Measurements from ENCODE around the gene MEX3A. TPM values are rescaled to one million over a fixed set of nuclear protein-coding genes. Genes with fewer than 3 reads are reported as not detected.

The MEX3A gene
- total and polyA plus RNA-seq, 5 donors from 2014 or later = not detected

- H3K36me3 ChIP-seq (ENCODE audit: control insufficient read depth, insufficient read depth, low read length) = no peaks in the 10 kb centered on the region
- H3K9me3 ChIP-seq (ENCODE audit: control insufficient read depth in 2 of 2, low read length in 2 of 2) = no peaks in the 10 kb centered on the region
- peaks cover 16% of the 10 kb centered on the region for H3K27me3 Mint-ChIP-seq
- H3K9me3 Mint-ChIP-seq = peaks cover 0 to 2% (median 0%) of the 10 kb centered on the region in 7 donors
- no peak for ATAC-seq (ENCODE audit: low read depth in 2 of 2)
- peaks cover 5 to 38% (median 22%) of the 10 kb centered on the region in 4 donors for H3K4me1 Mint-ChIP-seq
- H3K27ac Mint-ChIP-seq = peak overlapping the region in 1 of 3 donors; percentile 30
- H3K4me3 ChIP-seq (ENCODE audit: low read depth, low read length) = no peak overlapping the region
- peak overlapping the region in 1 of 4 donors; percentile 66 for H3K4me3 Mint-ChIP-seq
- H3K4me1 ChIP-seq (ENCODE audit: control insufficient read depth, insufficient read depth, low read length, poor library complexity, severe bottlenecking) = peaks cover 32% of the 10 kb centered on the region
- H3K36me3 Mint-ChIP-seq = no peaks in the 10 kb centered on the region
- no peak overlapping the region for H3K27ac ChIP-seq (ENCODE audit: insufficient read depth, low read length, poor library complexity, severe bottlenecking)
- no peak for DNase-seq
- no peaks in the 10 kb centered on the region for H3K27me3 ChIP-seq (ENCODE audit: control insufficient read depth, insufficient read depth, low read length)
These were observed 28.0 kb upstream of the MEX3A start for GRCh38 chr1:156110252-156110651.

GRCh38 chr1:156108664-156109241 is 26.5 kb upstream of the MEX3A start:
- Histone ChIP-seq H3K4me3 (ENCODE audit: low read depth, low read length) (no peak overlapping the region), H3K4me1 (ENCODE audit: control insufficient read depth, insufficient read depth, low read length, poor library complexity, severe bottlenecking) (peaks cover 34% of the 10 kb centered on the region), H3K9me3 (ENCODE audit: control insufficient read depth in 2 of 2, low read length in 2 of 2) (no peaks in the 10 kb centered on the region), H3K27ac (ENCODE audit: insufficient read depth, low read length, poor library complexity, severe bottlenecking) (peak overlapping the region; percentile 99), H3K36me3 (ENCODE audit: control insufficient read depth, insufficient read depth, low read length) (no peaks in the 10 kb centered on the region), H3K27me3 (ENCODE audit: control insufficient read depth, insufficient read depth, low read length) (no peaks in the 10 kb centered on the region)
- H3K27me3 Mint-ChIP-seq = peaks cover 5% of the 10 kb centered on the region
- DNase-seq = no peak
- H3K4me1 Mint-ChIP-seq = peaks cover 0 to 40% (median 27%) of the 10 kb centered on the region in 4 donors
- H3K36me3 Mint-ChIP-seq = no peaks in the 10 kb centered on the region
- H3K4me3 Mint-ChIP-seq = peak overlapping the region in 1 of 4 donors; percentile 93
- H3K27ac Mint-ChIP-seq = peak overlapping the region; percentile 23 to 100 (median 99)
- no peak for ATAC-seq (ENCODE audit: low read depth in 2 of 2)
- H3K9me3 Mint-ChIP-seq = peaks cover 0 to 4% (median 0%) of the 10 kb centered on the region in 7 donors

GRCh38 chr1:156108057-156108456 is 25.8 kb upstream of the MEX3A start:
- no peaks in the 10 kb centered on the region for H3K36me3 ChIP-seq (ENCODE audit: control insufficient read depth, insufficient read depth, low read length)
- Mint-ChIP-seq H3K27me3 (peaks cover 5% of the 10 kb centered on the region), H3K4me3 (peak overlapping the region in 2 of 4 donors; percentile 9 to 93), H3K36me3 (no peaks in the 10 kb centered on the region), H3K27ac (peak overlapping the region in 2 of 3 donors; percentile 99 to 100), H3K9me3 (peaks cover 0 to 4% (median 0%) of the 10 kb centered on the region in 7 donors), H3K4me1 (peaks cover 0 to 45% (median 30%) of the 10 kb centered on the region in 4 donors)
- DNase-seq = no peak
- H3K27me3 ChIP-seq (ENCODE audit: control insufficient read depth, insufficient read depth, low read length) = no peaks in the 10 kb centered on the region
- ATAC-seq (ENCODE audit: low read depth in 2 of 2) = no peak
- H3K9me3 ChIP-seq (ENCODE audit: control insufficient read depth in 2 of 2, low read length in 2 of 2) = no peaks in the 10 kb centered on the region
- H3K27ac ChIP-seq (ENCODE audit: insufficient read depth, low read length, poor library complexity, severe bottlenecking) = peak overlapping the region; percentile 99
- H3K4me1 ChIP-seq (ENCODE audit: control insufficient read depth, insufficient read depth, low read length, poor library complexity, severe bottlenecking) = peaks cover 39% of the 10 kb centered on the region
- H3K4me3 ChIP-seq (ENCODE audit: low read depth, low read length) = no peak overlapping the region

- DNase-seq (no peak), ATAC-seq (ENCODE audit: low read depth in 2 of 2) (no peak)
- peak overlapping the region; percentile 84 to 95 (median 92) for H3K4me3 Mint-ChIP-seq
- no peaks in the 10 kb centered on the region for H3K9me3 ChIP-seq (ENCODE audit: control insufficient read depth in 2 of 2, low read length in 2 of 2)
- no peaks in the 10 kb centered on the region for H3K36me3 Mint-ChIP-seq
- H3K4me1 Mint-ChIP-seq = peaks cover 0 to 48% (median 30%) of the 10 kb centered on the region in 4 donors
- H3K27ac Mint-ChIP-seq = peak overlapping the region; percentile 97 to 100 (median 99)
- no peaks in the 10 kb centered on the region for H3K36me3 ChIP-seq (ENCODE audit: control insufficient read depth, insufficient read depth, low read length)
- H3K27ac ChIP-seq (ENCODE audit: insufficient read depth, low read length, poor library complexity, severe bottlenecking) = peak overlapping the region; percentile 99
- H3K4me1 ChIP-seq (ENCODE audit: control insufficient read depth, insufficient read depth, low read length, poor library complexity, severe bottlenecking) = peaks cover 41% of the 10 kb centered on the region
- H3K27me3 Mint-ChIP-seq = peaks cover 5% of the 10 kb centered on the region
- H3K9me3 Mint-ChIP-seq = peaks cover 0 to 4% (median 0%) of the 10 kb centered on the region in 7 donors
- H3K4me3 ChIP-seq (ENCODE audit: low read depth, low read length) = peak overlapping the region; percentile 69
- H3K27me3 ChIP-seq (ENCODE audit: control insufficient read depth, insufficient read depth, low read length) = no peaks in the 10 kb centered on the region
These were observed 24.6 kb upstream of the MEX3A start for GRCh38 chr1:156106624-156107488.

GRCh38 chr1:156104861-156105832 is 22.9 kb upstream of the MEX3A start:
- Histone ChIP-seq H3K4me3 (ENCODE audit: low read depth, low read length) (peak overlapping the region; percentile 76), H3K4me1 (ENCODE audit: control insufficient read depth, insufficient read depth, low read length, poor library complexity, severe bottlenecking) (peaks cover 41% of the 10 kb centered on the region), H3K36me3 (ENCODE audit: control insufficient read depth, insufficient read depth, low read length) (no peaks in the 10 kb centered on the region), H3K27me3 (ENCODE audit: control insufficient read depth, insufficient read depth, low read length) (no peaks in the 10 kb centered on the region), H3K9me3 (ENCODE audit: control insufficient read depth in 2 of 2, low read length in 2 of 2) (no peaks in the 10 kb centered on the region), H3K27ac (ENCODE audit: insufficient read depth, low read length, poor library complexity, severe bottlenecking) (peak overlapping the region; percentile 99)
- Mint-ChIP-seq H3K4me1 (peaks cover 0 to 54% (median 33%) of the 10 kb centered on the region in 4 donors), H3K27ac (peak overlapping the region; percentile 97 to 100 (median 99)), H3K27me3 (peaks cover 5% of the 10 kb centered on the region), H3K4me3 (peak overlapping the region; percentile 84 to 95 (median 92)), H3K36me3 (no peaks in the 10 kb centered on the region), H3K9me3 (peaks cover 0 to 4% (median 0%) of the 10 kb centered on the region in 7 donors)
- ATAC-seq (ENCODE audit: low read depth in 2 of 2) (no peak), DNase-seq (no peak)

- Histone ChIP-seq H3K27me3 (ENCODE audit: control insufficient read depth, insufficient read depth, low read length) (no peaks in the 10 kb centered on the region), H3K4me1 (ENCODE audit: control insufficient read depth, insufficient read depth, low read length, poor library complexity, severe bottlenecking) (peaks cover 41% of the 10 kb centered on the region), H3K36me3 (ENCODE audit: control insufficient read depth, insufficient read depth, low read length) (no peaks in the 10 kb centered on the region), H3K4me3 (ENCODE audit: low read depth, low read length) (no peak overlapping the region), H3K9me3 (ENCODE audit: control insufficient read depth in 2 of 2, low read length in 2 of 2) (no peaks in the 10 kb centered on the region), H3K27ac (ENCODE audit: insufficient read depth, low read length, poor library complexity, severe bottlenecking) (peak overlapping the region; percentile 99)
- Mint-ChIP-seq H3K4me1 (peaks cover 0 to 55% (median 31%) of the 10 kb centered on the region in 4 donors), H3K27ac (peak overlapping the region; percentile 95 to 100 (median 99)), H3K27me3 (peaks cover 5% of the 10 kb centered on the region), H3K4me3 (peak overlapping the region; percentile 38 to 93 (median 62)), H3K9me3 (peaks cover 0 to 4% (median 0%) of the 10 kb centered on the region in 7 donors), H3K36me3 (no peaks in the 10 kb centered on the region)
- ATAC-seq (ENCODE audit: low read depth in 2 of 2) = peak; percentile 19 to 33
- peak in 2 of 3 donors; percentile 63 to 65 for DNase-seq
These were observed 22.0 kb upstream of the MEX3A start for GRCh38 chr1:156104065-156104810.

All from CD4-positive, CD25-positive, alpha-beta regulatory T cell (primary cell).